Esophagus mucosa (tissue), 1 donor: Measurements from ENCODE around the gene NFIX. TPM values are rescaled to one million over a fixed set of nuclear protein-coding genes. Genes with fewer than 3 reads are reported as not detected.
"Not testable (repeated sequence)": the region's sequence is repeated elsewhere in the genome, so short reads cannot be mapped to it uniquely, and the experiment has no call there.

Experiments used
- ATAC-seq: fragments of 200-7000 bp; cut with Tn5 transposase; one replicate; pipeline ENCODE4 v1.9.1; 2020
- total RNA-seq: library from RNA; stranded (reverse); gene quantifications from one replicate; pipeline ENCODE4 v1.2.4, GENCODE V29; 2023
- donor health status: DM: yes; HTN: yes; CAD: no.

Gene NFIX
- total RNA-seq, 1 donor from 2014 or later, result 101 TPM

DNA sequence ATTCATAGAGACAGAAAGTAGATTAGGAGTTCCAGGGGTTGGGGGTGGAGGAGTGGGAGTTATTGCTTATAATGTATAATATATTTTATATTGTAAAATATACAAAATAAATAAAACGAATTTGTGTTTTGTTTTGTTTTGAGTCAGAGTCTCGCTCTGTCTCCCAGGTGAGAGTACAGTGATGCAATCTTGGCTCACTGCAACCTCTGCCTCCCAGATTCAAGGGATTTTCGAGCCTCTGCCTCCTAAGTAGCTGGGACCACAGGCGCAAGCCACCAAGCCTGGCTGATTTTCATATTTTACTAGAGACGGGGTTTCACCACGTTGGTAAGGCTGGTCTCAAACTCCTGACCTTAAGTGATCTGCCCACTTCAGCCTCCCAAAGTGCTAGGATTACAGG lies 35.8 kb upstream of the NFIX start:
- no peak for ATAC-seq

DNA sequence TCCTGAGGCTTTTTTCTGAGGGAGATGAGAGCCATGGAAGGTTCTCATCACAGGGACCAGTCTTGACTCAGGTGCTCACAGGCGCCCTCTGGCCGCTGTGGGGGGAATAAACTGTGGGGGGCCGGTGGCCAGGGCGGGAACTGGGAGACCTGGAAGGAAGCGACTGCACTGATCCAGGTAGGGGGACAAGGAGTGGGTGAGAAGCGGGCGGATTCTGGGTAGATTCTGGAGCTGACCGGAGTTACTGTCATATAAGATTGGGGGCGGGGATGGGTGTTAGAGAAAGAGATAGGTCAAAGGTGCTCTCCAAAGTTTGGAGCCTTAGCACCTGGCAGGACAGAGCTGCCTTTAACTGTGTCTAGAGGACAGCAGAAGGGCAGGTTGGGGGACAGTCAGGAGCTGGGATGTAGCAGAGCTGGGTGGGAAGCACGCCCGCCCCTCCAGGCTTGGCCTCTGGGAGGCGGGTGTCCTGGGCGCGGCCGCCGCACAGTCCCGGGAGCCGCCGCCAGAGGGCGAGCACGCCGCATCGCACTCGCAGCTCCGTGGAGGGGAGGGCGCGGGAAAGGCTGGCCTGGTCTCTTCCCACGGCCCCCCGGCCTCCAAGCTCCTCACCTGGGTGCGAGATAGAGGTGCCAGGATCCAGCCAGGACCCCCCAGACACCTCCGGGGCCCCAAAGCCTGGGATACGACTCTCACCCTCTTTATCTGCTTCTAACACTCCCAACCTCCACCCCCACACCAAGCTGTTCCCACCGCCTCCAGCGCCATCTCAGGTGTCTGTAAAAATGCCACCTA lies 30.1 kb upstream of the NFIX start:
- ATAC-seq, result peak; percentile 86

DNA sequence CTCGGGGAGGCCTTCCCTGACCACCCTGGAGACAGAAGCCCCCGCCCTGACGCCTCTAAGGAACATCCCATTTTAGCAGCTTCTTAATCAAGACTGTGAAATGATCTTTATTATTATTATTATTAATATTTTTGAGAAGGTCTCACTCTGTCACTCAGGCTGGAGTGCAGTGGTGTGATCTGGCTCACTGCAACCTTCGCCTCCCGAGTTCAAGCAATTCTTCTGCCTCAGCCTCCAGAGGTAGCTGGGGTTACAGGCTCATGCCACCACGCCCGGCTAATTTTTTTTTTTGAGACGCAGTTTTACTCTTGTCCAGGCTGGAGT lies 29.5 kb upstream of the NFIX start:
- ATAC-seq, result no peak

DNA sequence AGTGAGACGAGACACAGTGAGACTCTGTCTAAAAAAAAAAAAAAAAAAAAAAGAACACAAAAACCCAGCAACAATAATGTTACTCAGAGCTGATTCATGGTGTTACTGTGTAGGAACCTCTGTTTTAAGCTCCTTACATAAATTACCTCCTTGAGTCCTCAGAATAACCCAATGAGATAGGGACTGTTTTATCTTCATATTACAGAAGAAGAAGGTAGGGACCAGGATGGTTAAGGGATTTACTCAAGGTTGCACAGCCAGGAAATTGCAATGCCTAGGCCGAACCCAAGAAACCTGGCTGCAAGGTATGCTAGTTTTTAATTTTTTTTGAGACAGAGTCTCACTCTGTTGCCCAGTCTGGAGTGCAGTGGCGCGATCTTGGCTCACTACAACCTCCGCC lies 27.4 kb upstream of the NFIX start:
- ATAC-seq, result peak; percentile 31

DNA sequence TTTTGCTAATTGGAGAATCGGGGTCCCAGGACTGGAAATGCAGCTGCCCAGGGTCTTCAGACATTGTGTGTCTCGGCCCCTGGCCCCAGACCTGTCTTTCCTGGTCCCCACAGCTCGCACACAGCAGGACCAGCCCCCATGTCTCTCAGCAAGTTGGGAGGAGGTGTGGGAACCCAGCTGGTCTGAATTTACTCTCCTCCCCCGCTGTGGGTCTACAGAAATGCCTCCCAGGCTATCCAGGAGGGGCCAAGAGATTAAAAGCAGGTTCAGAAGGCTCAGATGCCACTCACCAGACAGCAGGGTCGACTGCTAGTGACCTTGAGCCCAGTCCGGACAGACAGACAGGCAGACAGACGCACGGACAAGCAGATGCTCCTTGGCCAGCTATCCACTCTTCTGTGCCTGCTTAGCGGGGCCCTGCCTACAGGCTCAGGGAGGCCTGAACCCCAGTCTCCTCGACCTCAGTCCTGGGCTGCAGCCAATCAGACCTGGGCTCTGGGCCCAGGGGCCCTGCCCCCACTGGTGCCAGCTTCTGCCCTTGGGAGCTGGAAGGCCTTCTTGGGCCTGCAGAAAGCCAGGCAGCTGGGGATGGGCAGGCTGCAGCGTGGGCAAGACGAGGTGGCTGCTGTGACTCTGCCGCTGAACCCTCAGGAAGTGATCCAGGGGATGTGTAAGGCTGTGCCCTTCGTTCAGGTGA lies 25.8 kb upstream of the NFIX start, which contains the start of gene DAND5:
TSS of gene DAND5 (plus strand) at position 285 of the 697 bp plus-strand sequence. CDS start at position 370, 85 bp downstream.
- ATAC-seq, result no peak

DNA sequence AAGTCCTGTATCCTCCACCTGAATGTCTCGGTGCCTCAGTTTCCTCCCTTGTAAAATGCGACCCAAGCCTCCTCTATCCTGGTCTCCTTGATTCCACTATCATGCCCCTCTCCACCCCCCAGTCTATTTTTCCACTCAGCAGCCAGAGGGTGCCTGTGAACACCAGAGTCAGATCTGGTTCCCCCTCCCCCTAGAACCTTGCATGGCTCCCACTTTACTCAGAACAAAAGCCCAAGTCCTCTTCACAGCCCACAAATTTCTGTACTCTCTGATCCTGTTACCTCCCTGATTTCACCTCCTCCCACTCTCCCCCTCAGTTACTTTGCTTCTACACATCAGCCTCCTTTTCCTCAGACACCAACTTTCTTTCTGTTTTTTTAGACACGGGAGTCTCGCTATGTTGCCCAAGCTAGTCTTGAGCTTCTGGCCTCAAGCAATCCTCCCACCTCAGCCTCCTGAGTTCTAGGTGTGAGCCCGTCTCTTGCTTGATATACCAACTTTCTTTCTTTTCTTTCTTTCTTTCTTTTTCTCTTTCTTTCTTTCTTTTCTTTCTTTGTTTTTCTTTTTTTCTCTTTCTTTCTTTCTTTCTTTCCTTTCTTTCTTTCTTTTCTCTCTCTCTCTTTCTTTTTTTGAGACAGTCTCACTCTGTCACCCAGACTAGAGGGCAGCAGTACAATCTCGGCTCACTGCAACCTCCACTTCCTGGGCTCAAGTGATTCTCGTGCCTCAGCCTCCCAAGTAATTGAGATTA lies 25.0 kb upstream of the NFIX start:
- no peak for ATAC-seq

DNA sequence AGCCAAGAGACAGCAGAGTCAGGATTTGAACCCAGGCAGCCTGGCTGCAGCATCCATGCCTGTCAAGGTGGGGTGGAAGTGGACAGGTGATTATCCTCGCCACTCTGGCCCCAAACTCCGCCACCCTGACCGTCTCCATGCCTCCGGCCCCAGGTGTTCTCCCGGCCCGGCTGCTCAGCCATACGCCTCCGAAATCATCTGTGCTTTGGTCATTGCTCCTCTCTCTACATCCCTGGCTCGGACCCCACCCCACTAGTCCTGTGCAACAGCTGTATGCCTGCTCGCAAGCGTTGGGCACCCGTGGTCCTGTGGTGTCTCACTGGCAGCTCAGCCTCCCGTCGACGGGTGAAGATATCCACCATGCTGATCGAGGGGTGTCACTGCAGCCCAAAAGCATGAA lies 22.0 kb upstream of the NFIX start:
- no peak for ATAC-seq

GRCh38 chr19:12974301-12975220 lies 20.7 kb upstream of the NFIX start:
- peak; percentile 3 for ATAC-seq

- ATAC-seq, result peak; percentile 9
Measured at GRCh38 chr19:12975221-12975741, 20.0 kb upstream of the NFIX start.

DNA sequence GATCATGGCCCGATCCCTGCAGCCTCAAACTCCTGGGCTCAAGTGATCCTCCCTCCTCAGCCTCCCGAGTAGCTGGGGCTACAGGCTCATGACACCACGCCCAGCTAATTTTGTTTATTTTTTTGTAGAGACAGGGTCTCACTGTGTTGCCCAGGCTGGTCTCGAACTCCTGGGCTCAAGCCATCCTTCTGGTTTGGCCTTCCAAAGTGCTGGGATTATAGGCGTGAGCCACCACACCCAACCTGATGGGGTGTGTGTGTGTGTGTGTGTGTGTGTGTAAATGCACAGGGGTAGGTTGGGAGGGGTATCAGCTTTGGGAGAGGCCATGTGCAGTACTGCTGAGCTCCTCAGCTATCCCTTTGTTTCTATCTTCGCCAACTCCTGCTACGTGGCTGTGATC lies 19.2 kb upstream of the NFIX start:
- ATAC-seq, result not testable (repeated sequence)

- no peak for ATAC-seq
Measured at GRCh38 chr19:12979974-12980373, 15.3 kb upstream of the NFIX start.

DNA sequence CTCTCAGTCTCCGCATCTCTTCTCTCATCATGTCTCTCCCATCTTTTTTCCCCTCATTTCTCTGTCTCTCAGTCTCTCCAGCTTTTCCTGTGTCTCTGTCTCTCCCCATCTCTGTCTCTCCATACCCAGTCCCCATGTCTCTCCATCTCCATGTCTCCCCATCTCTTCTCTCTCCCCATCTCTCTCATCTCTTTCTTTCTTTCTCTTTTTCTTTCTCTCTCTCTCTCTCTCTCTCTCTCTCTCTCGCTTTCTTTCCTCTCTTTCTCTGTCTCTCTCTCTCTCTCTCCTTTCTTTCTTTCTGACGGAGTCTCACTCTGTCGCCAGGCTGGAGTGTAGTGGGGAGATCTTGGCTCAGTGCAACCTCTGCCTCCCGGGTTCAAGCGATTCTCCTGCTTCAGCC lies 12.6 kb upstream of the NFIX start:
- no peak for ATAC-seq

- no peak for ATAC-seq
Measured at GRCh38 chr19:12983091-12983490, 12.2 kb upstream of the NFIX start.

- ATAC-seq, result peak; percentile 83
Measured at GRCh38 chr19:12983542-12984142, 11.6 kb upstream of the NFIX start.

- no peak for ATAC-seq
Measured at GRCh38 chr19:12984143-12984627, 11.1 kb upstream of the NFIX start.

DNA sequence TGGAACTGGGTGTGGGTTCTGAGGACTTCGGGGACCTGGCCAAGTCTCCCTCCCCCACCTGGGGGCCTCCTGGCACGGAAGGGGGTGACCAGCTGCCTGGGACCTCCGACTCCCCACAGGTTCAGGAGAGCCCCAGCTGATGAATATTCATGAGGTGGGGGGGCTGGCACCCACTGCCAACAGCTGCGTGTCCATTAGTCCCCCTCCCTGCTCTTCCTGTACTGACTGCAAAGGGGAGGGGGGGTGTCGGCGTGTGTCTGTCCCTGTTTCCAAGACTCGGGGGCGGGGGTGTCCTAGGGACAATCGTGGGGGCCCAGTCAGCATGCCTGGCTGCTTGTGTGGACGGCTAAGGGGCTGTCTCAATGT lies 10.6 kb upstream of the NFIX start:
- ATAC-seq, result no peak

DNA sequence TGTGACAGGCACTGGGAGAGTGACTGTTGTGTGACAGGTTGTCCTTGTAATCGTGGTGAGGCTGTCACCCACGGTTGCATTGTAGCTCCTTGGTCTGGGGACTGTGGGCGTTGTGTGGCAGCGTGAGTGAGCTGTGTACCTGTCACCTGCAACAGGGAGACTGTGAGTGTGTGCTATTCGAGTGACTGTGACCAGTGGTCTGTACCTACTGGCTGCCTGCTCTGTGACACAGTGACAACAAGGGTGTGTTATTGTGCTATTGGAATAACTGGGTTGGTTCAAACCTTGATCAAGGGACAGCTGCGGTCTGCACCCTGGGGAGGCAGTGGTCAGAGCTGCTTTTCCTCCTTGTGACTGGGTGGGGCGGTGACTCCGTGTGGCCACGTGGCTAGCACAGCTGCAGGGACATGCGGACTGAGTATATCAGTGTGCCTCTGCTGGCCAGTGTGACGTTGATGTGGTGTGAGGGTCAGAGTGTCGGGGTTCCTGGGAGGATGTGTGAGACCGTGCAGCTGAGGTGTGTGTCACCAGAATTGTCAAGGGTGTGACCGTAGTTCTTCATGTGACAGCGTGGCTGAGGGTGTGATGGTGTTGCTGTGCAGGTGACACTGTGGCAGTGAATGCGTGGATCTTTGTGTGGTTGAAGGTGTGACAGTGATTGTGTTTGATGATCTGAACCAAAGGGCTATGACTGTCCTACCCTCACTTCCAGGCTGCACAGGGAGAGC lies 10.1 kb upstream of the NFIX start:
- ATAC-seq, result peak; percentile 62

DNA sequence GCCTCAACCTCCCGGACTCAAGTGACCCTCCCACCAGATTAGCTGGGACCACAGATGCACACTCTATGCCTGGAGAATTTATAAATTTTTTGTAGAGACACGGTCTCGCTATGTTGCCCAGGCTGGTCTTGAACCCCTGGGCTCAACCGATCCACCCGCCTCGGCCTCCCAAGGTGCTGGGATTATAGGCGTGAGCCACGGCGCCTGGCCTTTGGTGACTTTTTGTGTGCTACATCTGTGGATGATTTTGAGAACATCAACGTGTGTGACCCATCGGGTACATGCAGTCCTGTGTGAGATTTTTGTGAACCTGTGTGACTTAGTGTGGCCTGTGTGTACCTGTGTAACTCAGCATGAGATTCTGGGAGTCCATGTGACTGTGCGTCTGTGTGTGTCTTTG lies 8.5 kb upstream of the NFIX start:
- ATAC-seq, result no peak

- no peak for ATAC-seq
Measured at GRCh38 chr19:12987190-12987589, 8.1 kb upstream of the NFIX start.

DNA sequence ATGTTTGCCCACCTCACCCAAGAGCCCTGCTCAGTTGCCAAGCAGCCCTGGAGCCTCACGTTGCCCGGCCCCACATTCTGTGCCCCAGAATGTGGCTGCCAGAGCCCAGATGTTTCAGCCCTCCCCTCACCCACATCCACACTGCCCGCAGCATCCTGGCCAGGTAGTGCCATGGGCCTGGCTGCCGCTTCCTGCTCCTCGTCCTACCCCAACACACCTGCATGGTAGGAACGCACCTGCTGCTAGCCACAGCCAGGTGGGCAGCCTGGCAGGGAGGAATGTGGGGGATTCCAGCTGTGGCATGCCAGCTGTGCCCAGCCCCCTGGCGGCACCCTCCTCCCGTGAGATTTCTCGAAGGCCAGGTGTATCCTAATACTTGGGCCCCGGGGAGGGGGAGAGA lies 7.5 kb upstream of the NFIX start:
- no peak for ATAC-seq

GRCh38 chr19:12990431-12990830 lies 4.8 kb upstream of the NFIX start:
- no peak for ATAC-seq
